Activated naive CD4-positive, alpha-beta T cell treated with anti-CD3 and anti-CD28 coated beads for 36 hours (primary cell): Measurements from ENCODE around the gene EFNA5. TPM values are rescaled to one million over a fixed set of nuclear protein-coding genes. Genes with fewer than 3 reads are reported as not detected.
A peak's percentile ranks its signal among the peaks of the same experiment; 100 is the strongest.

Source experiments
- CTCF ChIA-PET: fragments of 350-600 bp; sonication (Branson Sonifier 250); formaldehyde crosslinking; loops from one replicate; lab custom pipeline; 2021; ENCODE audit warnings: antibody characterized with exemption; lab: Charles Lee
- DNase-seq: peaks from one replicate; pipeline ENCODE4 v3.0.0-alpha.2; 2020
- H3K27ac Mint-ChIP-seq: one replicate; pipeline ENCODE4 v1.8.0; 2021; ENCODE audit warnings: mild to moderate bottlenecking, mixed read lengths
- H3K27me3 Mint-ChIP-seq: one replicate; pipeline ENCODE4 v1.8.0; 2021; ENCODE audit warnings: low read depth, mixed read lengths
- H3K36me3 Mint-ChIP-seq: one replicate; pipeline ENCODE4 v1.8.0; 2021; ENCODE audit warnings: low read depth, mixed read lengths
- H3K4me1 Mint-ChIP-seq: one replicate; pipeline ENCODE4 v1.8.0; 2021; ENCODE audit warnings: low read depth, mixed read lengths
- H3K4me3 Mint-ChIP-seq: one replicate; pipeline ENCODE4 v1.8.0; 2021; ENCODE audit warnings: mild to moderate bottlenecking, moderate library complexity, mixed read lengths
- H3K9me3 Mint-ChIP-seq: one replicate; pipeline ENCODE4 v1.8.0; 2021; ENCODE audit warnings: mixed read lengths
- intact Hi-C: fragments of 100-400 bp; cut with micrococcal nuclease; formaldehyde crosslinking; loops from one replicate; pipeline ENCODE4 v1.15.1; 2023
- total RNA-seq, 2 experiments: library from RNA; stranded (reverse); gene quantifications; one replicate each; pipeline ENCODE4 v1.2.3, GENCODE V29; 2021

EFNA5 gene
- not detected for total RNA-seq

- Mint-ChIP-seq H3K27ac (no peak within 1 kb of the TSS), H3K4me1 (peaks cover 29% of the 10 kb centered on the region), H3K36me3 (no peaks in the 10 kb centered on the region), H3K27me3 (peaks cover 70% of the 10 kb centered on the region), H3K9me3 (no peaks in the 10 kb centered on the region), H3K4me3 (peak within 1 kb of the TSS; percentile 71)
- CTCF ChIA-PET, result no interaction called here
- intact Hi-C loops, result loop anchor here (5.0 kb wide), 4 partner anchors 409 to 711 kb away; partner anchors contain the start of gene FBXL17
- peak; percentile 45 for DNase-seq
Measured at GRCh38 chr5:107670932-107671741, at the start of gene EFNA5. EFNA5 (minus strand) TSS chr5:107670937.

GRCh38 chr5:107719034-107719606 is 48.4 kb upstream of the EFNA5 start:
- intact Hi-C loops, result no loop called here
- Mint-ChIP-seq H3K9me3 (peaks cover 34% of the 10 kb centered on the region), H3K27ac (no peak overlapping the region), H3K4me1 (no peaks in the 10 kb centered on the region), H3K27me3 (peaks cover 4% of the 10 kb centered on the region), H3K36me3 (peaks cover 3% of the 10 kb centered on the region), H3K4me3 (no peak overlapping the region)
- no peak for DNase-seq
- CTCF ChIA-PET, result no interaction called here

GRCh38 chr5:107717816-107718215 is 47.1 kb upstream of the EFNA5 start:
- Mint-ChIP-seq H3K36me3 (peaks cover 3% of the 10 kb centered on the region), H3K4me3 (no peak overlapping the region), H3K4me1 (no peaks in the 10 kb centered on the region), H3K27me3 (no peaks in the 10 kb centered on the region), H3K9me3 (peaks cover 31% of the 10 kb centered on the region), H3K27ac (no peak overlapping the region)
- CTCF ChIA-PET, result no interaction called here
- DNase-seq, result no peak
- intact Hi-C loops, result no loop called here

GRCh38 chr5:107713228-107713627 is 42.5 kb upstream of the EFNA5 start:
- Mint-ChIP-seq H3K27ac (no peak overlapping the region), H3K27me3 (peaks cover 3% of the 10 kb centered on the region), H3K4me1 (no peaks in the 10 kb centered on the region), H3K9me3 (peaks cover 3% of the 10 kb centered on the region), H3K4me3 (no peak overlapping the region), H3K36me3 (no peaks in the 10 kb centered on the region)
- CTCF ChIA-PET, result no interaction called here
- no peak for DNase-seq
- intact Hi-C loops, result no loop called here

- Mint-ChIP-seq H3K4me3 (no peak overlapping the region), H3K9me3 (peaks cover 7% of the 10 kb centered on the region), H3K27me3 (peaks cover 5% of the 10 kb centered on the region), H3K4me1 (no peaks in the 10 kb centered on the region), H3K27ac (no peak overlapping the region), H3K36me3 (no peaks in the 10 kb centered on the region)
- intact Hi-C loops, result no loop called here
- CTCF ChIA-PET, result no interaction called here
- DNase-seq, result no peak
Measured at GRCh38 chr5:107712359-107712870, 41.7 kb upstream of the EFNA5 start.

- Mint-ChIP-seq H3K36me3 (no peaks in the 10 kb centered on the region), H3K27me3 (peaks cover 12% of the 10 kb centered on the region)
Measured at GRCh38 chr5:107705402-107706014, 34.8 kb upstream of the EFNA5 start.

GRCh38 chr5:107704681-107705401 is 34.1 kb upstream of the EFNA5 start:
- Mint-ChIP-seq H3K36me3 (no peaks in the 10 kb centered on the region), H3K4me3 (no peak overlapping the region), H3K4me1 (no peaks in the 10 kb centered on the region), H3K27me3 (peaks cover 12% of the 10 kb centered on the region), H3K27ac (no peak overlapping the region), H3K9me3 (peaks cover 10% of the 10 kb centered on the region)
- CTCF ChIA-PET, result no interaction called here
- DNase-seq, result no peak
- intact Hi-C loops, result no loop called here

More at GRCh38 chr5:107705402-107706014, 34.8 kb upstream of the EFNA5 start:
- no peak overlapping the region for H3K27ac Mint-ChIP-seq
- no peaks in the 10 kb centered on the region for H3K4me1 Mint-ChIP-seq
- DNase-seq, result no peak
- CTCF ChIA-PET, result no interaction called here
- H3K9me3 Mint-ChIP-seq, result peaks cover 10% of the 10 kb centered on the region
- intact Hi-C loops, result no loop called here
- no peak overlapping the region for H3K4me3 Mint-ChIP-seq

GRCh38 chr5:107700481-107700880 is 29.7 kb upstream of the EFNA5 start:
- CTCF ChIA-PET, result no interaction called here

GRCh38 chr5:107699425-107699824 is 28.7 kb upstream of the EFNA5 start:
- Mint-ChIP-seq H3K4me1 (no peaks in the 10 kb centered on the region), H3K27ac (no peak overlapping the region)
- intact Hi-C loops, result no loop called here

More at GRCh38 chr5:107700481-107700880, 29.7 kb upstream of the EFNA5 start:
- no peak overlapping the region for H3K27ac Mint-ChIP-seq
- intact Hi-C loops, result no loop called here
- H3K4me1 Mint-ChIP-seq, result no peaks in the 10 kb centered on the region
- no peak overlapping the region for H3K4me3 Mint-ChIP-seq
- DNase-seq, result no peak
- H3K9me3 Mint-ChIP-seq, result no peaks in the 10 kb centered on the region
- H3K36me3 Mint-ChIP-seq, result no peaks in the 10 kb centered on the region
- H3K27me3 Mint-ChIP-seq, result peaks cover 5% of the 10 kb centered on the region

GRCh38 chr5:107698286-107698685 is 27.5 kb upstream of the EFNA5 start:
- intact Hi-C loops, result no loop called here
- H3K36me3 Mint-ChIP-seq, result no peaks in the 10 kb centered on the region
- no peaks in the 10 kb centered on the region for H3K4me1 Mint-ChIP-seq
- no peak overlapping the region for H3K27ac Mint-ChIP-seq
- no peak for DNase-seq
- CTCF ChIA-PET, result no interaction called here
- H3K4me3 Mint-ChIP-seq, result no peak overlapping the region
- H3K27me3 Mint-ChIP-seq, result peaks cover 3% of the 10 kb centered on the region
- H3K9me3 Mint-ChIP-seq, result no peaks in the 10 kb centered on the region

More at GRCh38 chr5:107699425-107699824, 28.7 kb upstream of the EFNA5 start:
- H3K36me3 Mint-ChIP-seq, result no peaks in the 10 kb centered on the region
- no peak for DNase-seq
- CTCF ChIA-PET, result no interaction called here
- H3K27me3 Mint-ChIP-seq, result peaks cover 3% of the 10 kb centered on the region
- no peaks in the 10 kb centered on the region for H3K9me3 Mint-ChIP-seq
- no peak overlapping the region for H3K4me3 Mint-ChIP-seq

- intact Hi-C loops, result no loop called here
- no peak for DNase-seq
- Mint-ChIP-seq H3K36me3 (no peaks in the 10 kb centered on the region), H3K4me1 (no peaks in the 10 kb centered on the region), H3K9me3 (peaks cover 1% of the 10 kb centered on the region), H3K27me3 (no peaks in the 10 kb centered on the region), H3K4me3 (no peak overlapping the region), H3K27ac (no peak overlapping the region)
- CTCF ChIA-PET, result no interaction called here
Measured at GRCh38 chr5:107696498-107696897, 25.8 kb upstream of the EFNA5 start.

GRCh38 chr5:107696080-107696479 is 25.3 kb upstream of the EFNA5 start:
- Mint-ChIP-seq H3K36me3 (no peaks in the 10 kb centered on the region), H3K4me3 (no peak overlapping the region), H3K27ac (no peak overlapping the region), H3K9me3 (peaks cover 1% of the 10 kb centered on the region), H3K4me1 (no peaks in the 10 kb centered on the region), H3K27me3 (no peaks in the 10 kb centered on the region)
- DNase-seq, result no peak
- CTCF ChIA-PET, result no interaction called here
- intact Hi-C loops, result no loop called here
